Myocyte (in vitro differentiated cells): ENCODE data around the gene PRSS38. TPM values are rescaled to one million over a fixed set of nuclear protein-coding genes. Genes with fewer than 3 reads are reported as not detected.
A peak's percentile ranks its signal among the peaks of the same experiment; 100 is the strongest.
"Not testable (repeated sequence)": the region's sequence is repeated elsewhere in the genome, so short reads cannot be mapped to it uniquely, and the experiment has no call there.

Source experiments
- DNase-seq: peaks from one replicate; pipeline ENCODE4 v3.0.0-alpha.2; 2012; ENCODE audit warnings: low read depth
- total RNA-seq: library from RNA; depleted of rRNA; stranded (reverse); fragments of >200 nt; gene quantifications from 2 replicates; pipeline ENCODE4 v1.2.3, GENCODE V29; 2014

Gene PRSS38
- total RNA-seq, 1 donor from 2014 or later, result not detected

GRCh38 chr1:227838181-227838580 is 22.7 kb downstream of the PRSS38 start:
- no peak for DNase-seq

GRCh38 chr1:227841096-227841495 is 25.6 kb downstream of the PRSS38 start:
- DNase-seq, result peak; percentile 44

- no peak for DNase-seq
These were observed 29.1 kb downstream of the PRSS38 start for GRCh38 chr1:227844320-227845146.

- DNase-seq, result no peak
These were observed 29.6 kb downstream of the PRSS38 start for GRCh38 chr1:227845147-227845458.

GRCh38 chr1:227845519-227845918 is 30.0 kb downstream of the PRSS38 start:
- DNase-seq, result no peak

GRCh38 chr1:227846265-227846858 is 30.9 kb downstream of the PRSS38 start:
- peak; percentile 23 for DNase-seq

GRCh38 chr1:227847046-227847445 is 31.6 kb downstream of the PRSS38 start:
- DNase-seq, result not testable (repeated sequence)

GRCh38 chr1:227848430-227848932 is 33.0 kb downstream of the PRSS38 start:
- no peak for DNase-seq

- DNase-seq, result no peak
These were observed 33.8 kb downstream of the PRSS38 start for GRCh38 chr1:227849251-227849650.

- no peak for DNase-seq
These were observed 38.7 kb downstream of the PRSS38 start for GRCh38 chr1:227854189-227854588.

- DNase-seq, result no peak
These were observed 40.2 kb downstream of the PRSS38 start for GRCh38 chr1:227855687-227856086.

- no peak for DNase-seq
These were observed 40.8 kb downstream of the PRSS38 start for GRCh38 chr1:227856147-227856858.

GRCh38 chr1:227864882-227865281 is 49.4 kb downstream of the PRSS38 start:
- DNase-seq, result no peak

GRCh38 chr1:227869279-227869842 is 53.9 kb downstream of the PRSS38 start:
- DNase-seq, result peak; percentile 10

GRCh38 chr1:227869851-227870305 is 54.4 kb downstream of the PRSS38 start:
- DNase-seq, result peak; percentile 87

GRCh38 chr1:227870366-227870765 is 54.9 kb downstream of the PRSS38 start:
- DNase-seq, result no peak

- not testable (repeated sequence) for DNase-seq
These were observed 56.4 kb downstream of the PRSS38 start for GRCh38 chr1:227871892-227872291.

GRCh38 chr1:227877810-227878209 is 62.3 kb downstream of the PRSS38 start:
- not testable (repeated sequence) for DNase-seq

- DNase-seq, result no peak
These were observed 65.0 kb downstream of the PRSS38 start for GRCh38 chr1:227880342-227880924.

- no peak for DNase-seq
These were observed 67.6 kb downstream of the PRSS38 start for GRCh38 chr1:227883073-227883520.

- no peak for DNase-seq
These were observed 68.3 kb downstream of the PRSS38 start for GRCh38 chr1:227883641-227884301.
